GM19468 (cell line): Measurements from ENCODE around the gene CATSPER2.
"Not testable (repeated sequence)": the region's sequence is repeated elsewhere in the genome, so short reads cannot be mapped to it uniquely, and the experiment has no call there.

Experiments
- ATAC-seq: cut with Tn5 transposase; IDR thresholded peaks from one replicate; pipeline ENCODE4 v1.9.1; 2021; ENCODE audit warnings: mild to moderate bottlenecking, moderate library complexity, moderate number of reproducible peaks; ENCODE audit not compliant: unreplicated experiment; ENCODE audit errors: extremely low read depth

The CATSPER2 gene

GRCh38 chr15:43593328-43594190, 55.1 kb downstream of the CATSPER2 start, which contains the start of gene CKMT1B:
Gene CKMT1B (plus strand): TSS chr15:43594027. CDS start chr15:43594219, 192 bp downstream.
- ATAC-seq = not testable (repeated sequence)

- ATAC-seq = not testable (repeated sequence)
Measured at GRCh38 chr15:43592841-43593240, 55.8 kb downstream of the CATSPER2 start.

- ATAC-seq = peak; percentile 49
Measured at GRCh38 chr15:43589778-43590466, 58.7 kb downstream of the CATSPER2 start, which contains the start of gene PPIP5K1. Gene PPIP5K1 (minus strand): TSS chr15:43590208. CDS start chr15:43584504, 5,704 bp downstream.
